Gastroesophageal sphincter (tissue), 4 donors: ENCODE data around the gene KIAA2012. TPM values are rescaled to one million over a fixed set of nuclear protein-coding genes. Genes with fewer than 3 reads are reported as not detected.

Source experiments
- ATAC-seq: fragments of 150-250 bp; one replicate; pipeline ENCODE4 v1.9.1; 2016; ENCODE audit warnings: mild to moderate bottlenecking, moderate library complexity
- H3K27ac ChIP-seq, 4 donors: fragments of 200-600 bp; sonication (generic) in 3 of 4; 1 replicate in 3 of 4; 2 replicates in 1 of 4; pipeline ENCODE4 v1.5.1; 2016 to 2019
- H3K27me3 ChIP-seq: fragments of 200-600 bp; sonication (generic); one replicate; pipeline ENCODE4 v1.5.1; 2019
- H3K36me3 ChIP-seq, 2 donors: fragments of 200-600 bp; sonication (generic); one replicate each; pipeline ENCODE4 v1.5.1; 2019; ENCODE audit warnings: control low read depth in 1 of 2
- H3K4me1 ChIP-seq, 3 donors: fragments of 200-600 bp; sonication (generic); 1 replicate in 2 of 3; 2 replicates in 1 of 3; pipeline ENCODE4 v1.5.1; 2016 to 2019; ENCODE audit warnings: control low read depth in 2 of 3
- H3K4me3 ChIP-seq, 2 donors: fragments of 200-600 bp; sonication (generic); one replicate each; pipeline ENCODE4 v1.5.1; 2019; ENCODE audit warnings: mild to moderate bottlenecking in 1 of 2, moderate library complexity in 1 of 2
- H3K9me3 ChIP-seq, 3 donors: fragments of 200-600 bp; sonication (generic); one replicate each; pipeline ENCODE4 v1.5.1; 2017 to 2019; ENCODE audit warnings: control low read depth in 2 of 3
- CTCF ChIP-seq, 4 experiments: fragments of 200-600 bp in 2 of 4; fragments of 450-650 bp in 2 of 4; sonication (generic) in 1 of 4; IDR thresholded peaks; one replicate each; pipeline ENCODE4 v1.5.1; 2017 to 2019; ENCODE audit warnings: antibody characterized with exemption in 4 of 4, mild to moderate bottlenecking in 2 of 4, moderate library complexity in 2 of 4
- EP300 ChIP-seq: sonication (generic); formaldehyde crosslinking; IDR thresholded peaks from one replicate; pipeline ENCODE4 v1.6.1; 2017; ENCODE audit warnings: antibody characterized with exemption, mild to moderate bottlenecking
- POLR2A ChIP-seq, 2 donors: fragments of 450-650 bp; IDR thresholded peaks; one replicate each; pipeline ENCODE4 v1.6.1; 2017; ENCODE audit warnings: antibody characterized with exemption in 2 of 2, mild to moderate bottlenecking in 2 of 2, moderate library complexity in 1 of 2
- POLR2AphosphoS5 ChIP-seq: sonication (generic); formaldehyde crosslinking; IDR thresholded peaks from one replicate; pipeline ENCODE4 v1.6.1; 2017; ENCODE audit warnings: antibody characterized with exemption
- WGBS, 2 donors: methylation state at CpG; one replicate each; pipeline ENCODE4 v1.1.5; 2018; ENCODE audit warnings: low coverage in 1 of 2; 5-methylcytosine and 5-hydroxymethylcytosine counted together
- total RNA-seq, 4 donors: library from RNA; depleted of rRNA; stranded (reverse); fragments of >200 nt; gene quantifications; one replicate each; pipeline ENCODE4 v1.1.0, GENCODE V29; 2016

KIAA2012 gene
- total RNA-seq, 4 donors from 2014 or later = not detected

DNA sequence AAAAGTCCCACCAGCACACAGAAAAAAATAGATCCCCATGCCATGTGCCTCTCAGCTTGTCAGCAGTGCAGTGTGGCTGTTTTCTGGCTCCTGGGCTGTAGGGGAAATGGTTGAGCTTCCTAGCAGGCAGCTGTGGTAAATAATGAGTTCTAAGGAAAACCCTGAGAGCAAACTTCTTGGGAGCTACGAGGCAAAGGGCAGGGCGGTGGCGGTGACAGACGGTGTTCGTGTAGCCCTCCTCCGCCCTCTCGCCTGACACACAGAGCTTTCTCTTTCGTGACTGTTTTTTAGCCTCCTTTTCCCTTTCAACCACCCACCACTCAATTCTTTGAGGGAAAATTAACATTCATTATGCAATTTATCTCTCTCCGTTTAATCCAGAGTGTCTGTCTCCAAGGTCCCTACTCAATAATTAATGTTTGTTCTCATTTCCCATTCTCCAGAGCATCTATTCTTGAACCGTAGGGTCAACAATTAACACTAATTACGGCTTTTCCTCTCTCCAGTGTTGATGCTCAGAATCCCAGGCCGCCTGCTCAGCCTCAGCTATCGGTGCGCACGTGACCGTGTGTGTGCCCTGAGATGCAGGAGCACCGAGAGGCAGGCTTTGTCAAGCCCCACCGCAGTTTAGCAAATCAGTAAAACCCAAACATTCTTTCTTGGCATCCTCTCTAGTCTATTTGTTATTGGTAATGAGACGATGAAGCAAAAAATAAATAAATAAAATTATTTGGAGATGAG is 50.1 kb downstream of the KIAA2012 start:
- no peaks in the 10 kb centered on the region for H3K4me1 ChIP-seq
- no peak for ATAC-seq
- no peaks in the 10 kb centered on the region for H3K27me3 ChIP-seq
- no peak overlapping the region for H3K27ac ChIP-seq
- 54 to 91% methylated on average over 18 to 19 of the region's 19 CpGs for WGBS, 2 donors
- no peak for TF ChIP-seq POLR2AphosphoS5
- no peak for TF ChIP-seq POLR2A (IDR thresholded peaks at IDR 0.05)
- no peak for TF ChIP-seq CTCF (IDR thresholded peaks at IDR 0.05)
- no peak for TF ChIP-seq EP300
- H3K9me3 ChIP-seq = peaks cover 0 to 6% (median 0%) of the 10 kb centered on the region in 3 donors
- H3K4me3 ChIP-seq = no peak overlapping the region
- H3K36me3 ChIP-seq = no peaks in the 10 kb centered on the region

- ATAC-seq = no peak
- TF ChIP-seq CTCF (IDR thresholded peaks at IDR 0.05) (no peak), EP300 (no peak), POLR2AphosphoS5 (no peak), POLR2A (IDR thresholded peaks at IDR 0.05) (no peak)
- H3K36me3 ChIP-seq = no peaks in the 10 kb centered on the region
- no peaks in the 10 kb centered on the region for H3K27me3 ChIP-seq
- no peak overlapping the region for H3K4me3 ChIP-seq
- H3K4me1 ChIP-seq = no peaks in the 10 kb centered on the region
- 75 to 82% methylated on average over 2 of the region's 2 CpGs for WGBS, 2 donors
- peaks cover 0 to 6% (median 0%) of the 10 kb centered on the region in 3 donors for H3K9me3 ChIP-seq
- H3K27ac ChIP-seq = no peak overlapping the region
Observed at GRCh38 chr2:202124286-202124685, 51.2 kb downstream of the KIAA2012 start.

GRCh38 chr2:202127687-202128331 is 54.8 kb downstream of the KIAA2012 start:
- H3K9me3 ChIP-seq = no peaks in the 10 kb centered on the region
- no peaks in the 10 kb centered on the region for H3K36me3 ChIP-seq
- no peak overlapping the region for H3K27ac ChIP-seq
- TF ChIP-seq EP300 (no peak), POLR2AphosphoS5 (no peak), POLR2A (IDR thresholded peaks at IDR 0.05) (no peak), CTCF (IDR thresholded peaks at IDR 0.05) (no peak)
- H3K4me3 ChIP-seq = no peak overlapping the region
- no peak for ATAC-seq
- no peaks in the 10 kb centered on the region for H3K27me3 ChIP-seq
- 55 to 93% methylated on average over 2 to 3 of the region's 3 CpGs for WGBS, 2 donors
- peaks cover 0 to 9% (median 0%) of the 10 kb centered on the region in 3 donors for H3K4me1 ChIP-seq

GRCh38 chr2:202129841-202130240 is 56.8 kb downstream of the KIAA2012 start:
- H3K27me3 ChIP-seq = no peaks in the 10 kb centered on the region
- H3K27ac ChIP-seq = no peak overlapping the region
- H3K4me3 ChIP-seq = no peak overlapping the region
- TF ChIP-seq POLR2AphosphoS5 = no peak
- no peak for TF ChIP-seq EP300
- no peak for TF ChIP-seq POLR2A (IDR thresholded peaks at IDR 0.05)
- TF ChIP-seq CTCF (IDR thresholded peaks at IDR 0.05) = no peak
- H3K4me1 ChIP-seq = peaks cover 0 to 11% (median 0%) of the 10 kb centered on the region in 3 donors
- WGBS, 2 donors = 15 to 44% methylated on average over 3 of the region's 3 CpGs
- H3K9me3 ChIP-seq = no peaks in the 10 kb centered on the region
- ATAC-seq = no peak
- H3K36me3 ChIP-seq = no peaks in the 10 kb centered on the region
